Measurements from ENCODE around the gene C21orf58.

GRCh38 chr21:46264690-46265144, 59.0 kb downstream of the C21orf58 start:
- TF ChIP-seq CTCF (IDR thresholded peaks at IDR 0.05 in 2 of 3, conservative IDR thresholded peaks at IDR 0.05 in 1 of 3; ENCODE audit: borderline replicate concordance in 1 of 3, insufficient read depth in 1 of 3, low read depth in 2 of 3, low read length in 2 of 3), result no peak
- no peak for TF ChIP-seq SRF (IDR thresholded peaks at IDR 0.05; ENCODE audit: low read depth)
- TF ChIP-seq POLR2A (IDR thresholded peaks at IDR 0.05; ENCODE audit: borderline replicate concordance, extremely low read depth, insufficient read depth, insufficient read length), result no peak
- TF ChIP-seq RAD21 (IDR thresholded peaks at IDR 0.05; ENCODE audit: low read depth), result no peak
- no peak for TF ChIP-seq POLR2AphosphoS5 (IDR thresholded peaks at IDR 0.05; ENCODE audit: low read depth, low read length)
- no peak for TF ChIP-seq CBX3 (IDR thresholded peaks at IDR 0.05; ENCODE audit: low read depth)
- no peak for TF ChIP-seq ATF3 (IDR thresholded peaks at IDR 0.05)
- TF ChIP-seq ZFX (IDR thresholded peaks at IDR 0.05), result no peak
